Right kidney (tissue), 1 donor: ENCODE results near the gene KRT84.

ENCODE experiments used
- DNase-seq: peaks from one replicate; pipeline ENCODE4 v3.0.0-alpha.2; 2016

KRT84 gene

GRCh38 chr12:52342781-52343490 lies 42.5 kb downstream of the KRT84 start:
- no peak for DNase-seq

GRCh38 chr12:52341066-52341580 lies 44.3 kb downstream of the KRT84 start:
- no peak for DNase-seq

- no peak for DNase-seq
Measured at GRCh38 chr12:52338241-52338960, 47.1 kb downstream of the KRT84 start.

GRCh38 chr12:52337054-52337453 lies 48.4 kb downstream of the KRT84 start:
- no peak for DNase-seq

- DNase-seq, result no peak
Measured at GRCh38 chr12:52336641-52337040, 48.8 kb downstream of the KRT84 start.

GRCh38 chr12:52335598-52336262 lies 49.7 kb downstream of the KRT84 start:
- no peak for DNase-seq

- no peak for DNase-seq
Measured at GRCh38 chr12:52334185-52334584, 51.3 kb downstream of the KRT84 start.

- DNase-seq, result no peak
Measured at GRCh38 chr12:52333321-52333720, 52.1 kb downstream of the KRT84 start.

- no peak for DNase-seq
Measured at GRCh38 chr12:52332381-52332780, 53.1 kb downstream of the KRT84 start.

GRCh38 chr12:52331833-52332232 lies 53.6 kb downstream of the KRT84 start:
- no peak for DNase-seq

GRCh38 chr12:52331039-52331438 lies 54.4 kb downstream of the KRT84 start:
- DNase-seq, result no peak

- no peak for DNase-seq
Measured at GRCh38 chr12:52327830-52328500, 57.5 kb downstream of the KRT84 start.
